B cell (primary cell): ENCODE data around the gene SEL1L. TPM values are rescaled to one million over a fixed set of nuclear protein-coding genes. Genes with fewer than 3 reads are reported as not detected.
"Not testable (repeated sequence)": the region's sequence is repeated elsewhere in the genome, so short reads cannot be mapped to it uniquely, and the experiment has no call there.

Experiments used
- ATAC-seq: fragments of 200-7000 bp; cut with Tn5 transposase; one replicate; pipeline ENCODE4 v1.10.0; 2021; ENCODE audit warnings: low read depth, mild to moderate bottlenecking, moderate number of reproducible peaks, moderate library complexity
- CTCF ChIA-PET: fragments of 350-600 bp; sonication (Branson Sonifier 250); formaldehyde crosslinking; loops from one replicate; lab custom pipeline; 2021; ENCODE audit warnings: antibody characterized with exemption, inconsistent platforms; lab: Charles Lee
- POLR2A ChIA-PET: fragments of 350-600 bp; sonication (Branson Sonifier 250); formaldehyde crosslinking; loops from one replicate; lab custom pipeline; 2021; ENCODE audit warnings: antibody characterized with exemption; lab: Charles Lee
- DNase-seq: peaks from one replicate; pipeline ENCODE4 v3.0.0; 2013
- H2AFZ ChIP-seq: 2 replicates; pipeline ENCODE4 v1.6.1; 2012; ENCODE audit warnings: mild to moderate bottlenecking, low read depth, low read length; ENCODE audit not compliant: insufficient read depth, poor library complexity, severe bottlenecking
- H3K27ac ChIP-seq, 2 donors: 1 replicate in 1 of 2; 2 replicates in 1 of 2; pipeline ENCODE4 v1.5.1; 2012 to 2013; ENCODE audit warnings: low read length in 2 of 2, mild to moderate bottlenecking in 2 of 2, moderate library complexity in 1 of 2
- H3K27me3 ChIP-seq, 4 experiments: fragments of 200-600 bp in 1 of 4; sonication (generic) in 1 of 4; replicated peaks in 1 of 4; 1 replicate in 2 of 4; 2 replicates in 2 of 4; pipeline versions ENCODE4 v1.6.1 to v1.7.0; 2013 to 2016; ENCODE audit warnings: low read length in 3 of 4, mild to moderate bottlenecking in 2 of 4, mixed read lengths in 1 of 4, moderate library complexity in 1 of 4; ENCODE audit not compliant: insufficient read depth in 4 of 4, control insufficient read depth in 3 of 4; ENCODE audit errors: control extremely low read depth in 1 of 4
- H3K36me3 ChIP-seq, 2 experiments: replicated peaks in 1 of 2; 1 replicate in 1 of 2; 2 replicates in 1 of 2; pipeline versions ENCODE4 v1.6.1 to v1.7.1; 2013; ENCODE audit warnings: low read length in 1 of 2; ENCODE audit not compliant: insufficient read depth in 2 of 2, control insufficient read depth in 1 of 2; ENCODE audit errors: control extremely low read depth in 1 of 2, extremely low read depth in 1 of 2
- H3K4me1 ChIP-seq, 2 donors: fragments of 200-600 bp in 1 of 2; sonication (generic) in 1 of 2; 1 replicate in 1 of 2; 2 replicates in 1 of 2; pipeline versions ENCODE4 v1.5.1 to v1.6.1; 2013 to 2017; ENCODE audit warnings: low read length in 2 of 2; ENCODE audit not compliant: control insufficient read depth in 2 of 2, insufficient read depth in 2 of 2
- H3K4me2 ChIP-seq: replicated peaks from 2 replicates; pipeline ENCODE3; 2012; ENCODE audit warnings: mild to moderate bottlenecking, low read depth, low read length; ENCODE audit not compliant: poor library complexity, severe bottlenecking
- H3K4me3 ChIP-seq, 5 experiments: fragments of 200-600 bp in 1 of 5; sonication (generic) in 1 of 5; 1 replicate in 3 of 5; 2 replicates in 2 of 5; pipeline versions ENCODE4 v1.5.1 to v1.7.0; 2011 to 2016; ENCODE audit warnings: low read length in 4 of 5, mild to moderate bottlenecking in 4 of 5, low read depth in 2 of 5, control low read depth in 1 of 5, moderate library complexity in 1 of 5; ENCODE audit not compliant: insufficient read depth in 1 of 5; ENCODE audit errors: control extremely low read depth in 1 of 5, extremely low read depth in 1 of 5
- H3K79me2 ChIP-seq: fragments of 200-600 bp; sonication (generic); one replicate; pipeline ENCODE4 v1.6.0; 2016; ENCODE audit warnings: low read length; ENCODE audit not compliant: control insufficient read depth, insufficient read depth
- H3K9ac ChIP-seq: fragments of 200-600 bp; sonication (generic); 2 replicates; pipeline ENCODE4 v1.6.1; 2017; ENCODE audit warnings: mild to moderate bottlenecking, low read length, moderate library complexity
- H3K9me3 ChIP-seq, 3 donors: one replicate each; pipeline versions ENCODE4 v1.6.1 to v1.7.1; 2013; ENCODE audit warnings: low read length in 2 of 3; ENCODE audit not compliant: control insufficient read depth in 2 of 3, insufficient read depth in 1 of 3; ENCODE audit errors: control extremely low read depth in 1 of 3
- H4K20me1 ChIP-seq: 2 replicates; pipeline ENCODE4 v1.6.0; 2012; ENCODE audit warnings: mild to moderate bottlenecking, low read length; ENCODE audit not compliant: insufficient read depth, control insufficient read depth, poor library complexity, severe bottlenecking
- H3K27ac Mint-ChIP-seq: one replicate; pipeline ENCODE4 v1.8.0; 2021; ENCODE audit warnings: mixed read lengths
- H3K27me3 Mint-ChIP-seq: one replicate; pipeline ENCODE4 v1.8.0; 2021; ENCODE audit warnings: mixed read lengths
- H3K4me1 Mint-ChIP-seq: one replicate; pipeline ENCODE4 v1.8.0; 2021; ENCODE audit warnings: mixed read lengths
- H3K4me3 Mint-ChIP-seq: one replicate; pipeline ENCODE4 v1.8.0; 2021; ENCODE audit warnings: mixed read lengths
- H3K9me3 Mint-ChIP-seq: one replicate; pipeline ENCODE4 v1.8.0; 2022; ENCODE audit warnings: mixed read lengths; ENCODE audit not compliant: insufficient read depth
- EZH2 ChIP-seq: IDR thresholded peaks from 2 replicates; pipeline ENCODE4 v1.6.1; 2012; ENCODE audit warnings: borderline replicate concordance, low read depth, mild to moderate bottlenecking, moderate library complexity, low read length; ENCODE audit not compliant: insufficient read depth, poor library complexity, severe bottlenecking
- WGBS: methylation state at CpG from one replicate; pipeline ENCODE4 v1.1.5; 2013; ENCODE audit warnings: missing lambda C conversion rate; ENCODE audit not compliant: insufficient coverage; 5-methylcytosine and 5-hydroxymethylcytosine counted together
- intact Hi-C: fragments of 100-400 bp; cut with micrococcal nuclease; formaldehyde crosslinking; loops from one replicate; pipeline ENCODE4 v1.10.0; 2022
- polyA plus RNA-seq: library from polyadenylated mRNA; depleted of rRNA; stranded (reverse); fragments of >200 nt; gene quantifications from 2 replicates; pipeline ENCODE4 v1.2.3, GENCODE V29; 2012
- total RNA-seq, 2 donors: library from RNA; stranded (reverse); fragments of 120-200 nt in 1 of 2; gene quantifications; 1 replicate in 1 of 2; 2 replicates in 1 of 2; pipeline versions ENCODE4 v1.2.3 to v1.2.4, GENCODE V29; 2013 to 2022
- TF ChIP-seq, protein P1 (sequence below): fragments of 200-600 bp; IDR thresholded peaks from one replicate; pipeline ENCODE4 v1.8.0; 2022; ENCODE audit warnings: antibody characterized with exemption, mild to moderate bottlenecking

The SEL1L gene
- total and polyA plus RNA-seq, 2 donors (not counting 1 experiment from before 2014, with no cell fraction given): 7.3 to 50.0 TPM

DNA sequence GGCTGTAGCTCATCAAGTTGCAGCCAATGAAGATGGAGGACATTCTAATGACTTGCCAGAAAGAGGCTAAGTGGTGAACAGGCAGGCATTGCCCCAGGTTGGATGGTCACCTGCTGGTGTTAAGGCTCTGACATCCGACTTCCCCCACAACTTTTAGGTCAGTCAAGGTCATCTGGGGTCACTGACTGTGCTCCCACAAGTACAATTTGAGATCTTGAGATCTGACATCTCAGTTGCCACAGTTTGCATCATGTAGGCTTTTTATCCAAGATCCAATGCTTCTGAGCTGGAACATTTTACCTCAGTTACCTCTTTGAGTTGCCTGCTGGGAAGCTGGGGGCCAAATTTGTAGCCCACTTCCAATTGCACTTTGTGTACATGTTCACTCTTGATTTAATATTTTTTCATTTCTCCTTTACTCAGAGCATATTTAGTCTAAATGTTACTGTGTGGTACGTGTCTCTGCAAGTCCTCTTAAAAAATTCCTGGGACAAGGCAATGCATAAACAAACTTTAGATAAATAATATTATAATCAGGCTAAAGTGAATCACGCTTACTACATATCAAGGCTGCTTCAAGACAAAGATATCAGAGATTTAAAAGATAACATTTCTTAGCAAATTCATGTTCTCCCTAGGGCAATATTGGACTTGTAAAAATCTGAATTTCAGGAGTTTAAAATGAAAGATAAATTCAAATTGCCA, 61.4 kb downstream of the SEL1L start:
- ChIA-PET CTCF (interaction anchor here (1.2 to 2.4 kb wide), 3 partner anchors 8 to 202 kb away, joined by 3 to 12 read pairs (median 8); no protein-coding TSS in a partner anchor), POLR2A (no interaction called here)
- peaks cover 16 to 20% of the 10 kb centered on the region in 2 donors for H3K4me1 ChIP-seq
- DNase-seq (no peak), ATAC-seq (no peak)
- H3K9ac ChIP-seq: no peak overlapping the region
- Mint-ChIP-seq H3K4me3 (no peak overlapping the region), H3K4me1 (peaks cover 44% of the 10 kb centered on the region), H3K9me3 (no peaks in the 10 kb centered on the region), H3K27ac (no peak overlapping the region), H3K27me3 (no peaks in the 10 kb centered on the region)
- no peaks in the 10 kb centered on the region for H4K20me1 ChIP-seq
- H3K4me3 ChIP-seq: no peak overlapping the region
- H3K4me2 ChIP-seq: no peak overlapping the region
- H2AFZ ChIP-seq: no peak overlapping the region
- H3K9me3 ChIP-seq: no peaks in the 10 kb centered on the region
- 88% methylated on average over 1 of the region's 3 CpGs for WGBS
- no peaks in the 10 kb centered on the region for H3K27me3 ChIP-seq
- H3K79me2 ChIP-seq: no peaks in the 10 kb centered on the region
- no peak overlapping the region for H3K27ac ChIP-seq
- TF ChIP-seq, protein P1, sequence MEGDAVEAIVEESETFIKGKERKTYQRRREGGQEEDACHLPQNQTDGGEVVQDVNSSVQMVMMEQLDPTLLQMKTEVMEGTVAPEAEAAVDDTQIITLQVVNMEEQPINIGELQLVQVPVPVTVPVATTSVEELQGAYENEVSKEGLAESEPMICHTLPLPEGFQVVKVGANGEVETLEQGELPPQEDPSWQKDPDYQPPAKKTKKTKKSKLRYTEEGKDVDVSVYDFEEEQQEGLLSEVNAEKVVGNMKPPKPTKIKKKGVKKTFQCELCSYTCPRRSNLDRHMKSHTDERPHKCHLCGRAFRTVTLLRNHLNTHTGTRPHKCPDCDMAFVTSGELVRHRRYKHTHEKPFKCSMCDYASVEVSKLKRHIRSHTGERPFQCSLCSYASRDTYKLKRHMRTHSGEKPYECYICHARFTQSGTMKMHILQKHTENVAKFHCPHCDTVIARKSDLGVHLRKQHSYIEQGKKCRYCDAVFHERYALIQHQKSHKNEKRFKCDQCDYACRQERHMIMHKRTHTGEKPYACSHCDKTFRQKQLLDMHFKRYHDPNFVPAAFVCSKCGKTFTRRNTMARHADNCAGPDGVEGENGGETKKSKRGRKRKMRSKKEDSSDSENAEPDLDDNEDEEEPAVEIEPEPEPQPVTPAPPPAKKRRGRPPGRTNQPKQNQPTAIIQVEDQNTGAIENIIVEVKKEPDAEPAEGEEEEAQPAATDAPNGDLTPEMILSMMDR: no peak
- no peak for TF ChIP-seq EZH2
- intact Hi-C loops: loop anchor here (5.0 kb wide), 2 partner anchors 255 to 530 kb away; partner anchors contain the start of gene CEP128
- peaks cover 8 to 19% of the 10 kb centered on the region in 2 experiments for H3K36me3 ChIP-seq

DNA sequence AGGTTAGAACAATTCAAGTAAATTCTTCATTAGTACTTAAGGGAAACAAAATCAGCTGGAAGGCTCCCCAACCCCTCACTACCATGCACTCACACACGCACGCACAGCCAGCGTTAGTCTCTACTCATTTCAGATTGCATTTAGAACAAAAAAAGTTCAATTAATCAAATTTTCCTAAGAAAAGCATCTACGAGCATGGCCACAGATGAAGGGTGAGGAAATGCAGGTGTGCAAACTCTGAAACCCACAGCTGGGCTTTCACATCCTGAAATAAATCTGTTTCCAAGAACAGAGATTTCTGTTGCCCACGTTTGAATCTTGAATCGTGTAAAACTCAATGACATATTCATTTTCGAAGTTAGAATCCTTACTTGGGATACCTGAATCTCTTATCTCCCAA, 62.6 kb downstream of the SEL1L start:
- Histone ChIP-seq H3K4me2 (peak overlapping the region; percentile 27), H3K4me3 (no peak overlapping the region), H3K27me3 (no peaks in the 10 kb centered on the region), H3K9ac (no peak overlapping the region), H3K36me3 (peaks cover 6 to 9% of the 10 kb centered on the region in 2 experiments), H4K20me1 (no peaks in the 10 kb centered on the region), H3K9me3 (no peaks in the 10 kb centered on the region), H3K4me1 (peaks cover 16 to 20% of the 10 kb centered on the region in 2 donors), H3K27ac (no peak overlapping the region), H3K79me2 (no peaks in the 10 kb centered on the region), H2AFZ (no peak overlapping the region)
- Mint-ChIP-seq H3K4me1 (peaks cover 44% of the 10 kb centered on the region), H3K27ac (peak overlapping the region; percentile 65), H3K4me3 (no peak overlapping the region), H3K27me3 (no peaks in the 10 kb centered on the region), H3K9me3 (no peaks in the 10 kb centered on the region)
- ChIA-PET POLR2A (no interaction called here), CTCF (interaction anchor here (2.4 kb wide), 1 partner anchor 201 kb away, joined by 8 read pairs; no protein-coding TSS in a partner anchor)
- intact Hi-C loops: loop anchor here (5.0 kb wide), 2 partner anchors 254 to 529 kb away; partner anchors contain the start of gene CEP128
- no peak for DNase-seq
- TF ChIP-seq EZH2: no peak
- TF ChIP-seq, protein P1: no peak
- ATAC-seq: no peak
- 0% methylated on average over 3 of the region's 7 CpGs for WGBS

DNA sequence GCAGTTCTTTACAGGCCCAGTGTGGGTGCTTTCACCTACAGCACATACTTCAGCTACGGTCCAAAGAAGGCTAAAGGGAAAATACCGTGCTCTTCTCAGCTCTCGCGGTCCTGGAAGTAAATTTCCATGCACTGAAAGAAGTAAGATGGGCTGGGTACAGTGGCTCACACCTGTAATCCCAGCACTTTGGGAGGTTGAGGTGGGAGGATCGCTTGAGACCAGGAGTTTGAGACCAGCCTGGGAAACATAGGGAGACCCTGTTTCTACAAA, 63.2 kb downstream of the SEL1L start:
- H3K36me3 ChIP-seq, DNase-seq, POLR2A ChIA-PET, H2AFZ ChIP-seq, H3K4me3 ChIP-seq, H4K20me1 ChIP-seq, H3K4me2 ChIP-seq, H3K79me2 ChIP-seq, H3K27me3 Mint-ChIP-seq, ATAC-seq, H3K27me3 ChIP-seq, H3K27ac Mint-ChIP-seq, H3K27ac ChIP-seq, H3K9me3 ChIP-seq, H3K9me3 Mint-ChIP-seq, H3K4me3 Mint-ChIP-seq, H3K9ac ChIP-seq: not testable (repeated sequence)
- intact Hi-C loops: loop anchor here (5.0 kb wide), 2 partner anchors 253 to 528 kb away; partner anchors contain the start of gene CEP128
- H3K4me1 Mint-ChIP-seq: peaks cover 44% of the 10 kb centered on the region
- CTCF ChIA-PET: interaction anchor here (2.4 kb wide), 1 partner anchor 201 kb away, joined by 8 read pairs; no protein-coding TSS in a partner anchor
- WGBS: 60% methylated on average over 2 of the region's 5 CpGs
- peaks cover 16 to 20% of the 10 kb centered on the region in 2 donors for H3K4me1 ChIP-seq
